ENCODE data around the gene CATSPERZ. TPM values are rescaled to one million over a fixed set of nuclear protein-coding genes. Genes with fewer than 3 reads are reported as not detected.

CATSPERZ gene
- polyA plus RNA-seq, 10 donors, result 0.23 to 0.54 (median 0.34) TPM; not detected in 7

- peak in 1 of 3 donors; percentile 47 for DNase-seq
These were observed 40.6 kb downstream of the CATSPERZ start for GRCh38 chr11:64340671-64341335.

- no peak for DNase-seq
These were observed 41.3 kb downstream of the CATSPERZ start for GRCh38 chr11:64341429-64341828.

GRCh38 chr11:64341851-64342791 lies 42.0 kb downstream of the CATSPERZ start:
- peak; percentile 72 to 87 (median 77) for DNase-seq

GRCh38 chr11:64342869-64343745 lies 42.9 kb downstream of the CATSPERZ start:
- no peak for DNase-seq

- DNase-seq, result no peak
These were observed 43.8 kb downstream of the CATSPERZ start for GRCh38 chr11:64343767-64344559.

- peak in 1 of 3 donors; percentile 83 for DNase-seq
These were observed 44.6 kb downstream of the CATSPERZ start for GRCh38 chr11:64344787-64345186.

GRCh38 chr11:64347193-64347867 lies 47.2 kb downstream of the CATSPERZ start:
- DNase-seq, result no peak

GRCh38 chr11:64348383-64349024 lies 48.3 kb downstream of the CATSPERZ start:
- no peak for DNase-seq

GRCh38 chr11:64349025-64349387 lies 48.8 kb downstream of the CATSPERZ start:
- no peak for DNase-seq

- no peak for DNase-seq
These were observed 49.2 kb downstream of the CATSPERZ start for GRCh38 chr11:64349404-64349803.

- DNase-seq, result no peak
These were observed 51.0 kb downstream of the CATSPERZ start for GRCh38 chr11:64351136-64351631.

GRCh38 chr11:64352099-64352994 lies 52.2 kb downstream of the CATSPERZ start:
- peak in 1 of 3 donors; percentile 53 for DNase-seq

- DNase-seq, result peak in 1 of 3 donors; percentile 57
These were observed 53.0 kb downstream of the CATSPERZ start for GRCh38 chr11:64352995-64353714.

GRCh38 chr11:64353715-64354506 lies 53.8 kb downstream of the CATSPERZ start:
- DNase-seq, result no peak

Measured in muscle of back (tissue), 11 donors.